HCT116 (cell line): ENCODE results near the gene GPR180. TPM values are rescaled to one million over a fixed set of nuclear protein-coding genes. Genes with fewer than 3 reads are reported as not detected.

Source experiments
- ATAC-seq: fragments of 200-7000 bp; cut with Tn5 transposase; 2 replicates; pipeline ENCODE4 v1.9.1; 2020; ENCODE audit warnings: mild to moderate bottlenecking, moderate library complexity
- BruUV-seq: library from RNA; stranded (reverse); fragments of 400-500 nt; replicated peaks from 2 replicates; lab custom pipeline; 2021; lab: Mats Ljungman, UMichigan
- CTCF ChIA-PET: fragments of 300-600 bp; sonication (Branson Sonifier 250); formaldehyde crosslinking; loops from one replicate; lab custom pipeline; 2021; ENCODE audit warnings: antibody characterized with exemption; lab: Charles Lee
- POLR2A ChIA-PET: fragments of 300-600, 350-600 bp; sonication (Branson Sonifier 250); formaldehyde crosslinking; loops from one replicate; lab custom pipeline; 2021; ENCODE audit warnings: antibody characterized with exemption; lab: Charles Lee
- RAD21 ChIA-PET, 2 experiments: fragments of 300-600 bp; sonication (Branson Sonifier 250); formaldehyde crosslinking; loops; one replicate each; lab custom pipeline; 2023; ENCODE audit warnings: low total read pairs in 2 of 2; ENCODE audit not compliant: uncharacterized antibody in 2 of 2, unreplicated experiment in 2 of 2, low non-redundant PET in 1 of 2; lab: Charles Lee
- DNase-seq: peaks from one replicate; pipeline ENCODE4 v3.0.0-alpha.2; 2010; ENCODE audit warnings: low read depth, low spot score
- H2AFZ ChIP-seq: fragments of 200-600 bp; shearing (Covaris generic), sonication (generic); 2 replicates; pipeline ENCODE4 v1.6.1; 2017; ENCODE audit warnings: low read depth, mixed run types, mixed read lengths, antibody characterized with exemption, low read length; ENCODE audit not compliant: poor library complexity, severe bottlenecking
- H3K27ac ChIP-seq: 2 replicates; pipeline ENCODE4 v1.5.1; 2012; ENCODE audit warnings: low read depth, low read length
- H3K27me3 ChIP-seq: fragments of 200-600 bp; sonication (generic); 2 replicates; pipeline ENCODE4 v1.6.1; 2016; ENCODE audit warnings: mixed run types, low read length, mixed read lengths; ENCODE audit not compliant: insufficient read depth
- H3K36me3 ChIP-seq, 2 experiments: fragments of 200-500 bp in 1 of 2; fragments of 200-600 bp in 1 of 2; sonication (Bioruptor generic) in 1 of 2; sonication (generic) in 1 of 2; 2 replicates each; pipeline versions ENCODE4 v1.5.1 to v1.6.1; 2014 to 2016; ENCODE audit warnings: low read length in 2 of 2, inconsistent platforms in 1 of 2, mixed read lengths in 1 of 2, mixed run types in 1 of 2; ENCODE audit not compliant: insufficient read depth in 2 of 2, control insufficient read depth in 1 of 2
- H3K4me1 ChIP-seq, 2 experiments: fragments of 200-600 bp in 1 of 2; sonication (generic) in 1 of 2; 2 replicates each; pipeline versions ENCODE4 v1.5.1 to v1.6.1; 2012 to 2017; ENCODE audit warnings: low read length in 2 of 2, inconsistent platforms in 1 of 2, mild to moderate bottlenecking in 1 of 2, mixed read lengths in 1 of 2, mixed run types in 1 of 2, moderate library complexity in 1 of 2; ENCODE audit not compliant: insufficient read depth in 2 of 2, control insufficient read depth in 1 of 2
- H3K4me2 ChIP-seq: fragments of 200-600 bp; sonication (generic); 2 replicates; pipeline ENCODE4 v1.6.1; 2017; ENCODE audit warnings: mixed run types, low read length, mixed read lengths
- H3K4me3 ChIP-seq, 2 experiments: fragments of 200-600 bp in 1 of 2; sonication (generic) in 1 of 2; replicated peaks in 1 of 2; 2 replicates each; pipeline ENCODE4 v1.5.1; 2011 to 2016; ENCODE audit warnings: low read length in 2 of 2, control low read depth in 1 of 2, low read depth in 1 of 2, mild to moderate bottlenecking in 1 of 2, mixed read lengths in 1 of 2, mixed run types in 1 of 2
- H3K79me2 ChIP-seq: fragments of 200-600 bp; sonication (generic); 2 replicates; pipeline ENCODE4 v1.6.1; 2017; ENCODE audit warnings: mild to moderate bottlenecking, mixed run types, low read length, moderate library complexity, mixed read lengths; ENCODE audit not compliant: insufficient read depth
- H3K9ac ChIP-seq: fragments of 200-600 bp; sonication (generic); 2 replicates; pipeline ENCODE4 v1.6.1; 2016; ENCODE audit warnings: low read length, mixed read lengths
- H3K9me2 ChIP-seq: fragments of 200-600 bp; sonication (generic), shearing (Covaris generic); 2 replicates; pipeline ENCODE4 v1.6.1; 2017; ENCODE audit warnings: mixed run types, mild to moderate bottlenecking, moderate library complexity; ENCODE audit not compliant: insufficient read depth
- H3K9me3 ChIP-seq, 2 experiments: fragments of 200-500 bp in 1 of 2; fragments of 200-600 bp in 1 of 2; sonication (Bioruptor generic) in 1 of 2; sonication (generic) in 1 of 2; 2 replicates each; pipeline ENCODE4 v1.6.1; 2014 to 2017; ENCODE audit warnings: low read length in 2 of 2, mixed read lengths in 2 of 2, inconsistent platforms in 1 of 2, low read depth in 1 of 2, mild to moderate bottlenecking in 1 of 2, mixed run types in 1 of 2, moderate library complexity in 1 of 2; ENCODE audit not compliant: control insufficient read depth in 1 of 2, insufficient read depth in 1 of 2
- H4K20me1 ChIP-seq: fragments of 200-600 bp; sonication (generic), shearing (Covaris generic); 2 replicates; pipeline ENCODE4 v1.6.1; 2017; ENCODE audit warnings: mixed run types, mild to moderate bottlenecking, moderate library complexity; ENCODE audit not compliant: insufficient read depth
- CTCF ChIP-seq, 3 experiments: fragments of 200-600 bp in 1 of 3; sonication (generic) in 1 of 3; IDR thresholded peaks in 2 of 3; conservative IDR thresholded peaks in 1 of 3; 2 replicates each; pipeline ENCODE4 v1.5.1; 2012 to 2017; ENCODE audit warnings: low read depth in 2 of 3, low read length in 2 of 3, antibody characterized with exemption in 1 of 3, borderline replicate concordance in 1 of 3, control low read depth in 1 of 3, mild to moderate bottlenecking in 1 of 3, mixed read lengths in 1 of 3, mixed run types in 1 of 3, moderate library complexity in 1 of 3; ENCODE audit not compliant: insufficient read depth in 1 of 3
- SIN3A ChIP-seq: IDR thresholded peaks from 2 replicates; pipeline ENCODE4 v1.6.1; 2012; ENCODE audit warnings: low read depth
- YY1 ChIP-seq: IDR thresholded peaks from 2 replicates; pipeline ENCODE4 v1.6.1; 2011; ENCODE audit warnings: low read length, low read depth, moderate library complexity, mild to moderate bottlenecking; ENCODE audit not compliant: insufficient replicate concordance; ENCODE audit errors: extremely low read depth
- ZBTB33 ChIP-seq: IDR thresholded peaks from 2 replicates; pipeline ENCODE4 v1.6.1; 2011; ENCODE audit warnings: mild to moderate bottlenecking, low read length, moderate library complexity; ENCODE audit not compliant: insufficient replicate concordance; ENCODE audit errors: extremely low read depth
- intact Hi-C: fragments of 100-400 bp; cut with micrococcal nuclease; formaldehyde crosslinking; loops from 2 replicates; pipeline ENCODE4 v1.10.0; 2022
- total RNA-seq: library from RNA; stranded (reverse); gene quantifications from one replicate; pipeline ENCODE4 v1.2.1, GENCODE V29; 2021; ENCODE audit not compliant: unreplicated experiment

GPR180 gene
- total RNA-seq, 1 experiment from 2014 or later, result 6.4 TPM

GRCh38 chr13:94607056-94607455 is 5.4 kb downstream of the GPR180 start:
- RAD21 ChIA-PET, result no interaction called here

More at GRCh38 chr13:94607056-94607455, 5.4 kb downstream of the GPR180 start:
- Histone ChIP-seq H3K79me2 (peaks cover 17% of the 10 kb centered on the region), H3K9ac (no peak overlapping the region), H2AFZ (no peak overlapping the region), H3K36me3 (peaks cover 5 to 10% of the 10 kb centered on the region in 2 experiments; a peak in 1 of 4 replicates), H3K4me3 (no peak overlapping the region), H3K27ac (no peak overlapping the region), H4K20me1 (no peaks in the 10 kb centered on the region), H3K4me2 (no peak overlapping the region), H3K9me2 (no peaks in the 10 kb centered on the region), H3K27me3 (no peaks in the 10 kb centered on the region), H3K9me3 (no peaks in the 10 kb centered on the region), H3K4me1 (peaks cover 0 to 9% of the 10 kb centered on the region in 2 experiments; a peak in 2 of 4 replicates)
- TF ChIP-seq YY1 (no peak), SIN3A (no peak), CTCF (IDR thresholded peaks at IDR 0.05 in 2 of 3, conservative IDR thresholded peaks at IDR 0.05 in 1 of 3; ENCODE audit: borderline replicate concordance in 1 of 3, insufficient read depth in 1 of 3, low read depth in 2 of 3, low read length in 2 of 3) (no peak), ZBTB33 (no peak)
- CTCF ChIA-PET, result no interaction called here
- no TSS peak for BruUV-seq
- DNase-seq (no peak), ATAC-seq (no peak)
- POLR2A ChIA-PET, result no interaction called here
- intact Hi-C loops, result no loop called here
